GM12892 (cell line): ENCODE results near the gene MACROD2.

ENCODE experiments used
- DNase-seq: peaks from one replicate; pipeline ENCODE4 v3.0.0; 2011; ENCODE audit not compliant: insufficient read length
- FAIRE-seq: peaks from 2 replicates; lab custom pipeline; 2011; peaks lifted over from hg19 to GRCh38; lab: Jason Lieb, UNC
- POLR2A ChIP-seq: IDR thresholded peaks from 2 replicates; pipeline ENCODE4 v1.6.1; 2011; ENCODE audit warnings: low read depth, low read length, control low read depth
- POLR2AphosphoS5 ChIP-seq: IDR thresholded peaks from 2 replicates; pipeline ENCODE4 v1.6.1; 2011; ENCODE audit warnings: low read depth, low read length, control low read depth
- TAF1 ChIP-seq: IDR thresholded peaks from 2 replicates; pipeline ENCODE4 v1.6.1; 2011; ENCODE audit warnings: low read depth, mild to moderate bottlenecking, control low read depth, low read length, borderline replicate concordance

MACROD2 gene

GRCh38 chr20:15544742-15545141 is 1549.4 kb downstream of the MACROD2 start:
- DNase-seq: no peak
- TF ChIP-seq POLR2AphosphoS5: no peak
- TF ChIP-seq TAF1: no peak
- TF ChIP-seq POLR2A: no peak
- FAIRE-seq: no peak

- no peak for DNase-seq
- FAIRE-seq: no peak
These were observed 1551.3 kb downstream of the MACROD2 start for GRCh38 chr20:15546525-15547023.

GRCh38 chr20:15547119-15547518 is 1551.8 kb downstream of the MACROD2 start:
- DNase-seq (no peak), FAIRE-seq (no peak)
- TF ChIP-seq POLR2AphosphoS5: no peak
- TF ChIP-seq POLR2A: no peak
- TF ChIP-seq TAF1: no peak

More at GRCh38 chr20:15546525-15547023, 1551.3 kb downstream of the MACROD2 start:
- TF ChIP-seq POLR2AphosphoS5 (no peak), TAF1 (no peak), POLR2A (no peak)

- FAIRE-seq (no peak), DNase-seq (no peak)
- TF ChIP-seq POLR2AphosphoS5 (no peak), TAF1 (no peak), POLR2A (no peak)
These were observed 1555.0 kb downstream of the MACROD2 start for GRCh38 chr20:15550116-15550870.

- TF ChIP-seq POLR2AphosphoS5 (no peak), TAF1 (no peak), POLR2A (no peak)
- no peak for FAIRE-seq
These were observed 1560.6 kb downstream of the MACROD2 start for GRCh38 chr20:15555913-15556312.

GRCh38 chr20:15556869-15557268 is 1561.6 kb downstream of the MACROD2 start:
- DNase-seq (no peak), FAIRE-seq (no peak)
- TF ChIP-seq POLR2AphosphoS5 (no peak), TAF1 (no peak), POLR2A (no peak)

More at GRCh38 chr20:15555913-15556312, 1560.6 kb downstream of the MACROD2 start:
- no peak for DNase-seq

- FAIRE-seq (no peak), DNase-seq (no peak)
- no peak for TF ChIP-seq POLR2A
- no peak for TF ChIP-seq POLR2AphosphoS5
- TF ChIP-seq TAF1: no peak
These were observed 1565.8 kb downstream of the MACROD2 start for GRCh38 chr20:15561070-15561569.

- no peak for DNase-seq
These were observed 1566.5 kb downstream of the MACROD2 start for GRCh38 chr20:15561707-15562404.

GRCh38 chr20:15563836-15564235 is 1568.5 kb downstream of the MACROD2 start:
- DNase-seq: no peak
- TF ChIP-seq TAF1 (no peak), POLR2A (no peak), POLR2AphosphoS5 (no peak)
- FAIRE-seq: no peak

More at GRCh38 chr20:15561707-15562404, 1566.5 kb downstream of the MACROD2 start:
- TF ChIP-seq POLR2A (no peak), POLR2AphosphoS5 (no peak), TAF1 (no peak)
- no peak for FAIRE-seq

- no peak for FAIRE-seq
- peak; percentile 9 for DNase-seq
- TF ChIP-seq POLR2AphosphoS5 (no peak), POLR2A (no peak)
These were observed 1569.7 kb downstream of the MACROD2 start for GRCh38 chr20:15564981-15565380.

GRCh38 chr20:15565786-15566185 is 1570.5 kb downstream of the MACROD2 start:
- no peak for TF ChIP-seq POLR2A
- DNase-seq: no peak
- no peak for FAIRE-seq
